ENCODE data around the gene SPHK1. TPM values are rescaled to one million over a fixed set of nuclear protein-coding genes. Genes with fewer than 3 reads are reported as not detected.

Gene SPHK1
- total and polyA plus RNA-seq, 11 donors: 2.6 to 20.5 (median 4.6) TPM

DNA sequence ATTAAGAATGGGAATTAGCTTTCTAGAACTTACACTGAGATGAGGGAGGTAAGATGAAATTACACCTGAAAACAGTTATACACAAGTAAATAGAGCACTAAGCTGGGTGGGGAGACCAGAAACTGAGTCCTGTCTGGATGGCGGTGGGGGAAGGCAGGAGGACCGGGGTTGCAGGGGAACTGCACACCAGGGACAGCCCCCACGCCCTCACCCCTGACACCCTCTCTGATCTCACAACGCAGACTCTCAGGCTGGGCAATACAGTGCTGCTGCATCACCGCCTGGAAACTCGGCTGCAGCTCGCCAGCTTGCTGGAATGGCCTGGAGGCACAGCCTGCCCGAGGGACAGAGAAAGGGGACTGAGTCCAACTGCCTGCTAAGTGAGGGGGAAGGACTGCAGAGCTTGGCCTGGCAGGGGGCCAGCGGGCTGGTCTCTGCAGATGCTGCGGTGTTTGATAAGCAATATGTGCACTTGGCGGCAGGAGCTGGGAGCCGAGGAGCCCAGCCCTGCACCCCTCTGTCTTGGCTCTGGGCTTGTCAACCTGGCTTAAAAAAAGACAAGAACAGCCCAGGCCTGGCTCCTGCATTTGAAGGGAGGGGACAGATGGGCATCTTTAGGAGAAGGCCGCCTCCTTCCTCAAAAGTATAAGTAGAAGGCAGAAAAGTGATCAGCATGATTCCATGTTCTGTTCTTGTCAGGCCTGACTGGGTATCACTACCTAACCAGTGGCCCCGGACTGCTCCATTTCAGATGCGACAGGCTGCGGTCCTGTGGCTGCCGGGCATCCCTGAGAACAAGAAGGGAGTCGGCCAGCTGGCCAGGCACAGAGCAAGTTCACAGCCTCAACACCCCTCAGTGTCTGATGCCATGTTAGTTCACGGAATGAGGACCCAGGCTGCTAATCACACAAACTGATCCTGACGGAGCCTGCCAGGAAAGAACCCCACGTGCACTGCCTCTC is 30.2 kb downstream of the SPHK1 start:
- peaks cover 0 to 86% (median 52%) of the 10 kb centered on the region in 12 donors for H3K4me1 ChIP-seq
- H3K27me3 ChIP-seq: no peaks in the 10 kb centered on the region
- intact Hi-C loops (cut with DNase I): loop anchor here in 3 of 10 donors (2.0 to 5.0 kb wide), 3 partner anchors 30 to 38 kb away; partner anchors contain the start of gene UBE2O (in 1 of the 3)
- no peaks in the 10 kb centered on the region for H3K9me3 ChIP-seq
- ATAC-seq (peak; percentile 81 to 91 (median 88)), DNase-seq (peak; percentile 82 to 92 (median 91))
- peak overlapping the region in 10 of 12 donors; percentile 9 to 69 (median 52) for H3K27ac ChIP-seq
- WGBS, 4 donors: 27 to 49% (median 36%) methylated on average over 17 to 21 of the region's 21 CpGs
- TF ChIP-seq POLR2A (IDR thresholded peaks at IDR 0.05): no peak
- TF ChIP-seq, protein P1, sequence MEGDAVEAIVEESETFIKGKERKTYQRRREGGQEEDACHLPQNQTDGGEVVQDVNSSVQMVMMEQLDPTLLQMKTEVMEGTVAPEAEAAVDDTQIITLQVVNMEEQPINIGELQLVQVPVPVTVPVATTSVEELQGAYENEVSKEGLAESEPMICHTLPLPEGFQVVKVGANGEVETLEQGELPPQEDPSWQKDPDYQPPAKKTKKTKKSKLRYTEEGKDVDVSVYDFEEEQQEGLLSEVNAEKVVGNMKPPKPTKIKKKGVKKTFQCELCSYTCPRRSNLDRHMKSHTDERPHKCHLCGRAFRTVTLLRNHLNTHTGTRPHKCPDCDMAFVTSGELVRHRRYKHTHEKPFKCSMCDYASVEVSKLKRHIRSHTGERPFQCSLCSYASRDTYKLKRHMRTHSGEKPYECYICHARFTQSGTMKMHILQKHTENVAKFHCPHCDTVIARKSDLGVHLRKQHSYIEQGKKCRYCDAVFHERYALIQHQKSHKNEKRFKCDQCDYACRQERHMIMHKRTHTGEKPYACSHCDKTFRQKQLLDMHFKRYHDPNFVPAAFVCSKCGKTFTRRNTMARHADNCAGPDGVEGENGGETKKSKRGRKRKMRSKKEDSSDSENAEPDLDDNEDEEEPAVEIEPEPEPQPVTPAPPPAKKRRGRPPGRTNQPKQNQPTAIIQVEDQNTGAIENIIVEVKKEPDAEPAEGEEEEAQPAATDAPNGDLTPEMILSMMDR (IDR thresholded peaks at IDR 0.05): no peak
- peaks cover 0 to 20% (median 0%) of the 10 kb centered on the region in 9 donors for H3K36me3 ChIP-seq
- no peak overlapping the region for H3K4me3 ChIP-seq

DNA sequence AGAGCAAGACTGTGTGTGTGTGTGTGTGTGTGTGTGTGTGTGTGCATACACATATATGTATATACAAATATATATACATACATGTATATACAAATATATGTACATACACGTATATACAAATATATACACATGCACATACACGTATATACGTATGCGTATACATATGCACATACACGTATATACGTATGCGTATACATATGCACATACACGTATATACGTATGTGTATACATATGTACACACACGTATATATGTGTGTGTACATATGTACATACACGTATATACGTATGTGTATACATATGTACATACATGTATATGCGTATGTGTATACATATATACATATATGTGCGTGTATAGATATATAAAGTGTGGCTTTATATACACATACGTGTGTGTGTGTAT is 31.4 kb downstream of the SPHK1 start:
- peaks cover 2 to 87% (median 56%) of the 10 kb centered on the region in 12 donors for H3K4me1 ChIP-seq
- H3K4me3 ChIP-seq: no peak overlapping the region
- ATAC-seq (no peak), DNase-seq (no peak)
- no peak overlapping the region for H3K27ac ChIP-seq
- no peaks in the 10 kb centered on the region for H3K27me3 ChIP-seq
- no peaks in the 10 kb centered on the region for H3K9me3 ChIP-seq
- 80 to 89% (median 82%) methylated on average over 15 of the region's 15 CpGs for WGBS, 4 donors
- H3K36me3 ChIP-seq: peaks cover 0 to 20% (median 0%) of the 10 kb centered on the region in 9 donors
- intact Hi-C loops (cut with DNase I): loop anchor here in 1 of 10 donors (2.0 kb wide), 1 partner anchor 29 kb away; no protein-coding TSS in a partner anchor
- TF ChIP-seq POLR2A (IDR thresholded peaks at IDR 0.05): no peak
- TF ChIP-seq, protein P1 (IDR thresholded peaks at IDR 0.05): no peak

DNA sequence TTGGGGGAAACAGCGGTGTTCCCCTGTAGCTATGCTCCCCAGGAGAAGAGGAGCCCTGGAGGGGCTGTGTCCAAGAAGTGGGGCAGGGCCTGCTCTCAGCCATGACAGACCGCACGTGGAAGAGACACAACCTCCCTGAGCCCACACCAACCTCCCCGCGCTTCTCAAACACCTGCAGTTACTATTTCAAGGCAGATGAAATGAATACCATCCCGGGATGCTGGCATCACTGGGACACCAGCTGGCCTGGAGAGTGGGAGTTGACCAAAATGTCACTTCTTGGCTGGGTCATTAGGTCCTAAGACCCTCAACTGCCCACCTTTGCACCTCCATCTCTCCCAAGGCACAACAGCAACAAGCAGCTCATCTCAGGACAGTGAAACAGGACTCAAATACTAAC is 32.0 kb downstream of the SPHK1 start:
- intact Hi-C loops (cut with DNase I): no loop called here

More for the DNA sequence above, 32.0 kb downstream of the SPHK1 start:
- no peak for TF ChIP-seq POLR2A (IDR thresholded peaks at IDR 0.05)
- TF ChIP-seq, protein P1 (IDR thresholded peaks at IDR 0.05): no peak
- ATAC-seq (no peak), DNase-seq (no peak)
- peaks cover 0 to 16% (median 0%) of the 10 kb centered on the region in 9 donors for H3K36me3 ChIP-seq
- no peaks in the 10 kb centered on the region for H3K9me3 ChIP-seq
- WGBS, 4 donors: 69 to 85% (median 79%) methylated on average over 6 of the region's 6 CpGs
- H3K27me3 ChIP-seq: no peaks in the 10 kb centered on the region
- no peak overlapping the region for H3K4me3 ChIP-seq
- no peak overlapping the region for H3K27ac ChIP-seq
- H3K4me1 ChIP-seq: peaks cover 3 to 87% (median 57%) of the 10 kb centered on the region in 12 donors
